A375 (cell line): ENCODE results near the gene REC8. TPM values are rescaled to one million over a fixed set of nuclear protein-coding genes. Genes with fewer than 3 reads are reported as not detected.
A peak's percentile ranks its signal among the peaks of the same experiment; 100 is the strongest.

Source experiments
- small RNA-seq: library from RNA; depleted of rRNA; stranded (forward); fragments of <200 nt; gene quantifications from one replicate; pipeline ENCODE3, GENCODE V24; 2014
- total RNA-seq: library from RNA; depleted of rRNA; stranded (reverse); fragments of >200 nt; shearing (Covaris generic); gene quantifications from 2 replicates; pipeline ENCODE4 v1.2.3, GENCODE V29; 2014; rRNA removed

REC8 gene
- total RNA-seq, 1 experiment from 2014 or later = 1.2 TPM

Small RNA genes within 50 kb of the gene (small RNA-seq; reads per million reads assigned to genes)
- gene AL136295.4 (not detected), gene CHMP4A (not detected), gene IPO4 (not detected), gene IRF9 (not detected), gene MDP1 (not detected), gene RNA5SP383 (13.5 reads per million, percentile 90 among the genes with 10 or more reads in this experiment)

Other genes with a start within 250 kb of the REC8 start
- gene DHRS4, start 218.3 kb upstream of the REC8 start, total RNA-seq = 40.2 and 48.0 TPM in 2 replicates
- 20.4 and 23.5 TPM in 2 replicates for gene DHRS4L2, start 183.2 kb upstream of the REC8 start, total RNA-seq
- 0.34 and 0.41 TPM in 2 replicates for gene CARMIL3, start 120.1 kb upstream of the REC8 start, total RNA-seq
- gene CPNE6, start 100.5 kb upstream of the REC8 start, total RNA-seq = not detected in 2 replicates
- 50.4 and 54.3 TPM in 2 replicates for gene PCK2, start 77.8 kb upstream of the REC8 start, total RNA-seq
- gene DCAF11, start 57.3 kb upstream of the REC8 start, total RNA-seq = 53.4 and 55.0 TPM in 2 replicates
- gene NRL, start 57.1 kb upstream of the REC8 start, total RNA-seq = 0.94 and 2.0 TPM in 2 replicates
- gene FITM1, start 41.4 kb upstream of the REC8 start, total RNA-seq = 0.37 TPM in 1 of 2 replicates, not detected in the other
- 156 and 194 TPM in 2 replicates for gene PSME1, start 35.9 kb upstream of the REC8 start, total RNA-seq
- gene EMC9, start 30.5 kb upstream of the REC8 start, total RNA-seq = 23.3 and 33.3 TPM in 2 replicates
- 207 and 210 TPM in 2 replicates for gene PSME2, start 25.5 kb upstream of the REC8 start, total RNA-seq
- 66.8 and 79.3 TPM in 2 replicates for gene RNF31, start 24.6 kb upstream of the REC8 start, total RNA-seq
- 9.2 and 18.5 TPM in 2 replicates for gene IRF9, start 10.8 kb upstream of the REC8 start, total RNA-seq
- gene IPO4, start 16.7 kb downstream of the REC8 start, total RNA-seq = 129 and 134 TPM in 2 replicates
- gene TM9SF1, start 23.4 kb downstream of the REC8 start, total RNA-seq = 35.1 and 37.9 TPM in 2 replicates
- not detected in 2 replicates for gene TSSK4, start 33.6 kb downstream of the REC8 start, total RNA-seq
- gene CHMP4A, start 41.4 kb downstream of the REC8 start, total RNA-seq = 40.5 and 45.6 TPM in 2 replicates
- 13.8 and 20.6 TPM in 2 replicates for gene MDP1, start 44.0 kb downstream of the REC8 start, total RNA-seq
- 247 and 277 TPM in 2 replicates for gene NEDD8, start 60.3 kb downstream of the REC8 start, total RNA-seq
- gene GMPR2, start 60.8 kb downstream of the REC8 start, total RNA-seq = 57.2 and 66.8 TPM in 2 replicates
- gene TINF2, start 70.5 kb downstream of the REC8 start, total RNA-seq = 27.6 and 27.8 TPM in 2 replicates
- 0.49 and 1.1 TPM in 2 replicates for gene TGM1, start 91.1 kb downstream of the REC8 start, total RNA-seq
- gene RABGGTA, start 99.5 kb downstream of the REC8 start, total RNA-seq = 30.0 and 35.3 TPM in 2 replicates
- 7.5 and 8.2 TPM in 2 replicates for gene DHRS1, start 127.7 kb downstream of the REC8 start, total RNA-seq
- gene NOP9, start 127.8 kb downstream of the REC8 start, total RNA-seq = 14.6 and 22.7 TPM in 2 replicates
- not detected in 2 replicates for gene CIDEB, start 135.9 kb downstream of the REC8 start, total RNA-seq
- 11.0 and 14.6 TPM in 2 replicates for gene LTB4R2, start 138.1 kb downstream of the REC8 start, total RNA-seq
- 10.5 and 15.5 TPM in 2 replicates for gene LTB4R, start 139.4 kb downstream of the REC8 start, total RNA-seq
- not detected in 2 replicates for gene ADCY4, start 163.0 kb downstream of the REC8 start, total RNA-seq
- not detected in 2 replicates for gene RIPK3, start 167.9 kb downstream of the REC8 start, total RNA-seq
- 8.6 and 12.2 TPM in 2 replicates for gene NFATC4, start 196.1 kb downstream of the REC8 start, total RNA-seq
- gene NYNRIN, start 226.9 kb downstream of the REC8 start, total RNA-seq = 0.23 and 0.37 TPM in 2 replicates